ENCODE data around the gene PDSS2.

GRCh38 chr6:107357842-107358241, 101.5 kb downstream of the PDSS2 start:
- TF ChIP-seq PHF8 (IDR thresholded peaks at IDR 0.05; ENCODE audit: borderline replicate concordance, low read length): no peak
- TF ChIP-seq ZC3H4 (CRISPR knock-in tag; IDR thresholded peaks at IDR 0.05; ENCODE audit: borderline replicate concordance): no peak
- no peak for TF ChIP-seq RAD51 (IDR thresholded peaks at IDR 0.05; ENCODE audit: borderline replicate concordance, low read depth)
- TF ChIP-seq CEBPB (tag; IDR thresholded peaks at IDR 0.05): peak; percentile 88
- TF ChIP-seq ZNF561 (CRISPR knock-in tag; conservative IDR thresholded peaks at IDR 0.05): no peak
- no peak for TF ChIP-seq YY1 (IDR thresholded peaks at IDR 0.05; ENCODE audit: borderline replicate concordance in 1 of 3, control insufficient read depth in 1 of 3, extremely low read depth in 1 of 3, insufficient read depth in 3 of 3, insufficient read length in 1 of 3, insufficient replicate concordance in 2 of 3, low read depth in 1 of 3, low read length in 2 of 3)
